Activated T-cell treated with anti-CD3 and anti-CD28 coated beads, Interleukin-2, amount 50 U/mL, for 4 hours (primary cell): ENCODE measurements around the gene R3HDM4. TPM values are rescaled to one million over a fixed set of nuclear protein-coding genes. Genes with fewer than 3 reads are reported as not detected.

ENCODE experiments used
- ATAC-seq, 2 donors: fragments of 200-7000 bp; cut with Tn5 transposase; one replicate each; pipeline ENCODE4 v1.10.0; 2021
- DNase-seq: peaks from one replicate; pipeline ENCODE4 v3.0.0-alpha.2; 2020
- H3K27me3 Mint-ChIP-seq: one replicate; pipeline ENCODE4 v1.8.0; 2021; ENCODE audit warnings: low read depth, mixed read lengths
- H3K36me3 Mint-ChIP-seq: one replicate; pipeline ENCODE4 v1.8.0; 2022; ENCODE audit warnings: mixed read lengths; ENCODE audit not compliant: insufficient read depth
- H3K4me1 Mint-ChIP-seq: one replicate; pipeline ENCODE4 v1.8.0; 2021; ENCODE audit warnings: low read depth, mixed read lengths
- H3K4me3 Mint-ChIP-seq: one replicate; pipeline ENCODE4 v1.8.0; 2021; ENCODE audit warnings: mild to moderate bottlenecking, moderate library complexity, mixed read lengths
- H3K9me3 Mint-ChIP-seq: one replicate; pipeline ENCODE4 v1.8.0; 2021; ENCODE audit warnings: mixed read lengths
- total RNA-seq, 3 donors: library from RNA; stranded (reverse); gene quantifications; one replicate each; pipeline ENCODE4 v1.2.1, GENCODE V29; 2021

R3HDM4 gene
- total RNA-seq, 3 donors from 2014 or later = 92.3 to 97.7 (median 96.3) TPM

- ATAC-seq (no peak), DNase-seq (no peak)
- H3K4me1 Mint-ChIP-seq = peaks cover 11% of the 10 kb centered on the region
- no peaks in the 10 kb centered on the region for H3K36me3 Mint-ChIP-seq
- H3K27me3 Mint-ChIP-seq = no peaks in the 10 kb centered on the region
- H3K9me3 Mint-ChIP-seq = no peaks in the 10 kb centered on the region
- no peak overlapping the region for H3K4me3 Mint-ChIP-seq
These were observed 39.8 kb upstream of the R3HDM4 start for GRCh38 chr19:952680-953444.

GRCh38 chr19:952049-952679 is 39.1 kb upstream of the R3HDM4 start:
- no peak for ATAC-seq
- Mint-ChIP-seq H3K27me3 (no peaks in the 10 kb centered on the region), H3K36me3 (no peaks in the 10 kb centered on the region), H3K4me1 (peaks cover 11% of the 10 kb centered on the region), H3K4me3 (no peak overlapping the region), H3K9me3 (no peaks in the 10 kb centered on the region)
- DNase-seq = no peak

GRCh38 chr19:950352-951066 is 37.5 kb upstream of the R3HDM4 start:
- Mint-ChIP-seq H3K9me3 (no peaks in the 10 kb centered on the region), H3K36me3 (no peaks in the 10 kb centered on the region), H3K4me1 (peaks cover 11% of the 10 kb centered on the region), H3K27me3 (no peaks in the 10 kb centered on the region), H3K4me3 (no peak overlapping the region)
- ATAC-seq (no peak), DNase-seq (no peak)

- no peak overlapping the region for H3K4me3 Mint-ChIP-seq
- H3K27me3 Mint-ChIP-seq = no peaks in the 10 kb centered on the region
- DNase-seq (no peak), ATAC-seq (no peak)
- peaks cover 11% of the 10 kb centered on the region for H3K4me1 Mint-ChIP-seq
- no peaks in the 10 kb centered on the region for H3K36me3 Mint-ChIP-seq
- H3K9me3 Mint-ChIP-seq = no peaks in the 10 kb centered on the region
These were observed 36.0 kb upstream of the R3HDM4 start for GRCh38 chr19:948842-949496.

GRCh38 chr19:947707-948539 is 34.9 kb upstream of the R3HDM4 start:
- H3K9me3 Mint-ChIP-seq = no peaks in the 10 kb centered on the region
- ATAC-seq (no peak), DNase-seq (no peak)
- H3K36me3 Mint-ChIP-seq = no peaks in the 10 kb centered on the region
- H3K4me1 Mint-ChIP-seq = peaks cover 7% of the 10 kb centered on the region
- H3K4me3 Mint-ChIP-seq = no peak overlapping the region
- no peaks in the 10 kb centered on the region for H3K27me3 Mint-ChIP-seq

- DNase-seq (no peak), ATAC-seq (no peak)
- Mint-ChIP-seq H3K36me3 (no peaks in the 10 kb centered on the region), H3K9me3 (no peaks in the 10 kb centered on the region), H3K27me3 (no peaks in the 10 kb centered on the region), H3K4me3 (no peak overlapping the region), H3K4me1 (peaks cover 4% of the 10 kb centered on the region)
These were observed 34.2 kb upstream of the R3HDM4 start for GRCh38 chr19:947090-947706.

- no peak for DNase-seq
- ATAC-seq = no peak
- Mint-ChIP-seq H3K9me3 (no peaks in the 10 kb centered on the region), H3K27me3 (no peaks in the 10 kb centered on the region), H3K4me3 (no peak overlapping the region), H3K36me3 (no peaks in the 10 kb centered on the region), H3K4me1 (peaks cover 8% of the 10 kb centered on the region)
These were observed 32.6 kb upstream of the R3HDM4 start for GRCh38 chr19:945401-946252.

GRCh38 chr19:944663-945241 is 31.7 kb upstream of the R3HDM4 start:
- Mint-ChIP-seq H3K36me3 (no peaks in the 10 kb centered on the region), H3K4me1 (peaks cover 12% of the 10 kb centered on the region), H3K27me3 (no peaks in the 10 kb centered on the region), H3K9me3 (no peaks in the 10 kb centered on the region), H3K4me3 (no peak overlapping the region)
- ATAC-seq (no peak), DNase-seq (no peak)

- Mint-ChIP-seq H3K4me3 (no peak overlapping the region), H3K27me3 (no peaks in the 10 kb centered on the region), H3K4me1 (peaks cover 12% of the 10 kb centered on the region), H3K9me3 (no peaks in the 10 kb centered on the region), H3K36me3 (no peaks in the 10 kb centered on the region)
- ATAC-seq = no peak
- no peak for DNase-seq
These were observed 31.1 kb upstream of the R3HDM4 start for GRCh38 chr19:944171-944567.

GRCh38 chr19:943551-944170 is 30.6 kb upstream of the R3HDM4 start:
- ATAC-seq (no peak), DNase-seq (no peak)
- H3K4me1 Mint-ChIP-seq = peaks cover 12% of the 10 kb centered on the region
- H3K36me3 Mint-ChIP-seq = no peaks in the 10 kb centered on the region
- no peaks in the 10 kb centered on the region for H3K9me3 Mint-ChIP-seq
- no peaks in the 10 kb centered on the region for H3K27me3 Mint-ChIP-seq
- H3K4me3 Mint-ChIP-seq = no peak overlapping the region

- Mint-ChIP-seq H3K36me3 (no peaks in the 10 kb centered on the region), H3K4me3 (no peak overlapping the region), H3K27me3 (no peaks in the 10 kb centered on the region), H3K4me1 (peaks cover 20% of the 10 kb centered on the region), H3K9me3 (no peaks in the 10 kb centered on the region)
- DNase-seq (no peak), ATAC-seq (no peak)
These were observed 29.2 kb upstream of the R3HDM4 start for GRCh38 chr19:942133-942645.
